ENCODE measurements around the gene BRSK2. TPM values are rescaled to one million over a fixed set of nuclear protein-coding genes. Genes with fewer than 3 reads are reported as not detected.

The BRSK2 gene
- total and polyA plus RNA-seq, 2 of the 4 experiments (the other 2 are of a cell fraction): 0.18 to 0.62 TPM

- in situ Hi-C loops (cut with MboI; ENCODE audit: low sequenced_read_pairs): no loop called here
- H3K27me3 ChIP-seq (ENCODE audit: control insufficient read depth, insufficient read depth, low read length): peaks cover 42% of the 10 kb centered on the region
- H4K8ac ChIP-seq (ENCODE audit: low read depth in 2 of 2, low read length in 2 of 2): no peak overlapping the region
- H4K5ac ChIP-seq (ENCODE audit: low read depth, low read length): no peak overlapping the region
- TF ChIP-seq USF2 (IDR thresholded peaks at IDR 0.05; ENCODE audit: low read depth, low read length) (no peak), CHD1 (IDR thresholded peaks at IDR 0.05; ENCODE audit: low read depth, low read length) (no peak), MAZ (IDR thresholded peaks at IDR 0.05; ENCODE audit: borderline replicate concordance, low read depth, low read length) (no peak)
- H4K20me1 ChIP-seq (ENCODE audit: insufficient read depth, low read length): no peaks in the 10 kb centered on the region
- no peaks in the 10 kb centered on the region for H3K9me1 ChIP-seq (ENCODE audit: insufficient read depth, low read length)
- H3K4me3 ChIP-seq (ENCODE audit: insufficient read depth, low read depth, low read length): no peak overlapping the region
- H3K14ac ChIP-seq (replicated peaks; ENCODE audit: low read depth, low read length): no peak overlapping the region
- H3K4me1 ChIP-seq (ENCODE audit: control insufficient read depth, insufficient read depth, low read length): no peaks in the 10 kb centered on the region
- ATAC-seq (ENCODE audit: low read depth): no peak
- no peak overlapping the region for H3K4me2 ChIP-seq (ENCODE audit: low read depth, low read length)
- WGBS, 2 experiments (ENCODE audit: extremely low coverage in 2 of 2, insufficient read length in 1 of 2): 90% methylated on average over 2 of the region's 12 CpGs; no CpG with 5 or more reads in 1 of the 2 experiments
- H3K9ac ChIP-seq (ENCODE audit: low read depth, low read length): no peak overlapping the region
- H2AK9ac ChIP-seq (replicated peaks; ENCODE audit: low read depth, low read length, poor library complexity): no peak overlapping the region
- ChIA-PET POLR2A (ENCODE audit: unreplicated experiment) (no interaction called here), CTCF (no interaction called here)
- H3K79me1 ChIP-seq (ENCODE audit: low read depth in 1 of 2, low read length in 2 of 2): no peaks in the 10 kb centered on the region
- intact Hi-C loops (cut with micrococcal nuclease): no loop called here
- H2AFZ ChIP-seq (replicated peaks; ENCODE audit: low read length, poor library complexity): no peak overlapping the region
- no peak overlapping the region for H2BK5ac ChIP-seq (ENCODE audit: low read depth, low read length, poor library complexity, severe bottlenecking)
- H2BK15ac ChIP-seq (ENCODE audit: low read depth, low read length): no peak overlapping the region
- no peaks in the 10 kb centered on the region for H3K36me3 ChIP-seq (ENCODE audit: control insufficient read depth, insufficient read depth, low read length)
- H4K91ac ChIP-seq (ENCODE audit: insufficient read depth, low read depth, low read length): no peak overlapping the region
- no peak overlapping the region for H3K18ac ChIP-seq (ENCODE audit: low read depth, low read length)
- no peak overlapping the region for H2AK5ac ChIP-seq (ENCODE audit: low read depth, low read length)
- no peak for DNase-seq
- no peak overlapping the region for H3K23ac ChIP-seq (ENCODE audit: low read depth, low read length)
- H2BK20ac ChIP-seq (ENCODE audit: low read depth, low read length): no peak overlapping the region
- no peak overlapping the region for H3K27ac ChIP-seq (ENCODE audit: insufficient read depth, low read length)
- no peak overlapping the region for H2BK120ac ChIP-seq (ENCODE audit: low read depth, low read length)
- no peak overlapping the region for H3K4ac ChIP-seq (ENCODE audit: low read depth, low read length)
- BruUV-seq (replicated peaks): no TSS peak
- dilution Hi-C loops (cut with HindIII; ENCODE audit: low sequenced_read_pairs, unreplicated experiment): no loop called here
- no peak overlapping the region for H3K56ac ChIP-seq (ENCODE audit: extremely low read depth, insufficient read depth, low read length)
- H3K9me3 ChIP-seq (ENCODE audit: control insufficient read depth, insufficient read depth, low read length): no peaks in the 10 kb centered on the region
Observed at GRCh38 chr11:1351278-1351937, 38.3 kb upstream of the BRSK2 start.

All from IMR-90 (cell line).